ENCODE measurements around the gene PPP1R9B. TPM values are rescaled to one million over a fixed set of nuclear protein-coding genes. Genes with fewer than 3 reads are reported as not detected.

Gene PPP1R9B
- total RNA-seq, 3 donors from 2014 or later (not counting 1 experiment from before 2014, with no cell fraction given), result 124 to 162 (median 135) TPM

DNA sequence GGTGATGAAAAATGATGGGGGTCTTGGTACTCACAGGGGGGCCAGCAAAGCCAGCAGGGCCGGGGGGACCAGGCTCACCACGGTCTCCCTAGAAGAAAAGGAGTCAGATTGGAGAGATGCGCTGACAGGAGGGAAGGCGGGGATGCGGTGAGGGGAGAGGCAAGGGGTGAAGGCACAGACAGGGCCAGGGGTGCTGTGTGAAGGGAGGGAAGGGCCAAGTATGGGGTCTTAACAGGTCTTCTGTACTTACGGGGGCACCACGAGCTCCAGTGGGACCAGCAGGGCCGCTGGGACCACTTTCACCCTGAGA is 39.8 kb upstream of the PPP1R9B start:
- Histone ChIP-seq H3K9me3 (ENCODE audit: control insufficient read depth, insufficient read depth, low read length) (no peaks in the 10 kb centered on the region), H3K4me3 (ENCODE audit: low read length) (no peak overlapping the region), H3K27me3 (ENCODE audit: control insufficient read depth, insufficient read depth, low read length) (no peaks in the 10 kb centered on the region), H3K36me3 (ENCODE audit: control insufficient read depth, insufficient read depth, low read length) (peaks cover 18% of the 10 kb centered on the region), H3K4me1 (ENCODE audit: control insufficient read depth, insufficient read depth, low read length) (peaks cover 10% of the 10 kb centered on the region), H3K27ac (ENCODE audit: low read length) (no peak overlapping the region)
- TF ChIP-seq, protein P1, sequence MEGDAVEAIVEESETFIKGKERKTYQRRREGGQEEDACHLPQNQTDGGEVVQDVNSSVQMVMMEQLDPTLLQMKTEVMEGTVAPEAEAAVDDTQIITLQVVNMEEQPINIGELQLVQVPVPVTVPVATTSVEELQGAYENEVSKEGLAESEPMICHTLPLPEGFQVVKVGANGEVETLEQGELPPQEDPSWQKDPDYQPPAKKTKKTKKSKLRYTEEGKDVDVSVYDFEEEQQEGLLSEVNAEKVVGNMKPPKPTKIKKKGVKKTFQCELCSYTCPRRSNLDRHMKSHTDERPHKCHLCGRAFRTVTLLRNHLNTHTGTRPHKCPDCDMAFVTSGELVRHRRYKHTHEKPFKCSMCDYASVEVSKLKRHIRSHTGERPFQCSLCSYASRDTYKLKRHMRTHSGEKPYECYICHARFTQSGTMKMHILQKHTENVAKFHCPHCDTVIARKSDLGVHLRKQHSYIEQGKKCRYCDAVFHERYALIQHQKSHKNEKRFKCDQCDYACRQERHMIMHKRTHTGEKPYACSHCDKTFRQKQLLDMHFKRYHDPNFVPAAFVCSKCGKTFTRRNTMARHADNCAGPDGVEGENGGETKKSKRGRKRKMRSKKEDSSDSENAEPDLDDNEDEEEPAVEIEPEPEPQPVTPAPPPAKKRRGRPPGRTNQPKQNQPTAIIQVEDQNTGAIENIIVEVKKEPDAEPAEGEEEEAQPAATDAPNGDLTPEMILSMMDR (IDR thresholded peaks at IDR 0.05), result no peak
- Mint-ChIP-seq H3K4me3 (no peak overlapping the region), H3K27me3 (ENCODE audit: low read depth in 2 of 2) (no peaks in the 10 kb centered on the region), H3K9me3 (no peaks in the 10 kb centered on the region), H3K27ac (no peak overlapping the region), H3K4me1 (no peaks in the 10 kb centered on the region), H3K36me3 (no peaks in the 10 kb centered on the region)
- intact Hi-C loops (cut with micrococcal nuclease), result no loop called here
- DNase-seq, result no peak
- no peak for ATAC-seq
- 92% methylated on average over 8 of the region's 8 CpGs for WGBS (ENCODE audit: insufficient coverage)

- WGBS (ENCODE audit: insufficient coverage), result 91% methylated on average over 20 of the region's 20 CpGs
- Mint-ChIP-seq H3K27me3 (ENCODE audit: low read depth in 2 of 2) (no peaks in the 10 kb centered on the region), H3K4me1 (no peaks in the 10 kb centered on the region), H3K9me3 (no peaks in the 10 kb centered on the region), H3K27ac (no peak overlapping the region), H3K36me3 (no peaks in the 10 kb centered on the region), H3K4me3 (no peak overlapping the region)
- Histone ChIP-seq H3K36me3 (ENCODE audit: control insufficient read depth, insufficient read depth, low read length) (peaks cover 20% of the 10 kb centered on the region), H3K27ac (ENCODE audit: low read length) (no peak overlapping the region), H3K27me3 (ENCODE audit: control insufficient read depth, insufficient read depth, low read length) (no peaks in the 10 kb centered on the region), H3K4me3 (ENCODE audit: low read length) (no peak overlapping the region), H3K4me1 (ENCODE audit: control insufficient read depth, insufficient read depth, low read length) (peaks cover 13% of the 10 kb centered on the region), H3K9me3 (ENCODE audit: control insufficient read depth, insufficient read depth, low read length) (no peaks in the 10 kb centered on the region)
- intact Hi-C loops (cut with micrococcal nuclease), result no loop called here
- TF ChIP-seq, protein P1 (IDR thresholded peaks at IDR 0.05), result no peak
- DNase-seq (no peak), ATAC-seq (no peak)
These were observed 39.2 kb upstream of the PPP1R9B start for GRCh38 chr17:50189550-50190292.

DNA sequence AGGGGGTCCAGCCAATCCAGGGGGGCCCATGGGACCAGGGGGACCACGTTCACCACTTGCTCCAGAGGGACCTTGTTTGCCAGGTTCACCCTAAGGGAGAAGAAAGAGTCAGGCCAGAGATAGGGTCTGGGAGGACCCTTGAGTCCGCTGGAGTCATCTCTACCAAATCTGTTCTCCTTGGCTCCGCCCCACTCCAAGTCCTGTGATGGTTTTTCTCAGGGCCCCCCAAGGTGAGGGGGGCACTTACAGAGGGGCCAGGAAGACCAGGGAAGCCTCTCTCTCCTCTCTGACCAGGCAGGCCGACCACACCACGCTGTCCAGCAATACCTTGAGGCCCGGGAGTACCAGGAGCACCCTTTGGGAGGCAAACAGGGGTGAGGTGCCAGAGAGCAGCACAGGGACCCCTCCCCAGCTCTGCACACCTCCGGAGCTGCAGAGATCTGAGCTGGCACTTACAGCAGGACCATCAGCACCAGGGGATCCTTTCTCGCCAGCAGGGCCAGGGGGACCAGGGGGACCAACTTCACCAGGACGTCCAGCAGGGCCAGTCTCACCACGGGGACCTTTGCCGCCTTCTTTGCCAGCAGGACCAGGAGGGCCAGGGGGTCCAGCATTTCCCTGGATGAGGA is 38.6 kb upstream of the PPP1R9B start:
- no peaks in the 10 kb centered on the region for H3K27me3 ChIP-seq (ENCODE audit: control insufficient read depth, insufficient read depth, low read length)
- Mint-ChIP-seq H3K27ac (no peak overlapping the region), H3K4me1 (peaks cover 2 to 3% of the 10 kb centered on the region in 2 donors), H3K27me3 (ENCODE audit: low read depth in 2 of 2) (no peaks in the 10 kb centered on the region), H3K9me3 (no peaks in the 10 kb centered on the region), H3K36me3 (no peaks in the 10 kb centered on the region), H3K4me3 (no peak overlapping the region)
- no peak overlapping the region for H3K4me3 ChIP-seq (ENCODE audit: low read length)
- no peaks in the 10 kb centered on the region for H3K9me3 ChIP-seq (ENCODE audit: control insufficient read depth, insufficient read depth, low read length)
- intact Hi-C loops (cut with micrococcal nuclease), result no loop called here
- no peak for DNase-seq
- H3K27ac ChIP-seq (ENCODE audit: low read length), result no peak overlapping the region
- TF ChIP-seq, protein P1 (IDR thresholded peaks at IDR 0.05), result no peak
- no peak for ATAC-seq
- peaks cover 24% of the 10 kb centered on the region for H3K36me3 ChIP-seq (ENCODE audit: control insufficient read depth, insufficient read depth, low read length)
- H3K4me1 ChIP-seq (ENCODE audit: control insufficient read depth, insufficient read depth, low read length), result peaks cover 20% of the 10 kb centered on the region
- WGBS (ENCODE audit: insufficient coverage), result 82% methylated on average over 11 of the region's 11 CpGs
